Small intestine (tissue), 7 donors: Measurements from ENCODE around the gene CEP135. TPM values are rescaled to one million over a fixed set of nuclear protein-coding genes. Genes with fewer than 3 reads are reported as not detected.
"Not testable (repeated sequence)": the region's sequence is repeated elsewhere in the genome, so short reads cannot be mapped to it uniquely, and the experiment has no call there.

ENCODE experiments used
- DNase-seq, 2 donors: peaks; one replicate each; pipeline versions ENCODE4 v3.0.0 to v3.0.0-alpha.2; 2013
- FAIRE-seq: peaks from 2 replicates; lab custom pipeline; 2012; peaks lifted over from hg19 to GRCh38; lab: Jason Lieb, UNC
- H3K27ac ChIP-seq, 3 donors: one replicate each; pipeline ENCODE4 v1.5.1; 2013; ENCODE audit warnings: low read length in 2 of 3, mild to moderate bottlenecking in 2 of 3, control low read depth in 1 of 3, inconsistent platforms in 1 of 3, low read depth in 1 of 3, moderate library complexity in 1 of 3
- H3K27me3 ChIP-seq, 3 donors: one replicate each; pipeline ENCODE4 v1.6.1; 2013; ENCODE audit warnings: low read length in 3 of 3, inconsistent platforms in 1 of 3; ENCODE audit not compliant: control insufficient read depth in 3 of 3, insufficient read depth in 3 of 3
- H3K36me3 ChIP-seq, 3 donors: one replicate each; pipeline ENCODE4 v1.6.1; 2013; ENCODE audit warnings: low read length in 3 of 3, inconsistent platforms in 1 of 3, low read depth in 1 of 3, mild to moderate bottlenecking in 1 of 3, moderate library complexity in 1 of 3; ENCODE audit not compliant: control insufficient read depth in 3 of 3, insufficient read depth in 2 of 3
- H3K4me1 ChIP-seq, 3 donors: one replicate each; pipeline ENCODE4 v1.6.1; 2013; ENCODE audit warnings: low read length in 2 of 3, inconsistent platforms in 1 of 3, low read depth in 1 of 3, mild to moderate bottlenecking in 1 of 3, moderate library complexity in 1 of 3; ENCODE audit not compliant: control insufficient read depth in 3 of 3, insufficient read depth in 2 of 3
- H3K4me3 ChIP-seq, 3 donors: one replicate each; pipeline ENCODE4 v1.5.1; 2013; ENCODE audit warnings: low read length in 3 of 3, control low read depth in 1 of 3, inconsistent platforms in 1 of 3, low read depth in 1 of 3, mild to moderate bottlenecking in 1 of 3, moderate library complexity in 1 of 3
- H3K9me3 ChIP-seq, 2 donors: one replicate each; pipeline ENCODE4 v1.6.1; 2013; ENCODE audit warnings: low read depth in 1 of 2, low read length in 1 of 2; ENCODE audit not compliant: control insufficient read depth in 2 of 2, insufficient read depth in 1 of 2
- WGBS, 3 donors: extraction: QIAGEN DNeasy Blood & Tissue Kit; methylation state at CpG; one replicate each; pipeline ENCODE4 v1.1.7; 2013; 5-methylcytosine and 5-hydroxymethylcytosine counted together
- polyA plus RNA-seq, 4 donors: library from polyadenylated mRNA; stranded (reverse) in 3 of 4; unstranded in 1 of 4; fragments of 200-250 nt in 3 of 4; fragments of 120-200 nt in 1 of 4; gene quantifications; one replicate each; pipeline versions ENCODE4 v1.2.1 to v1.2.3, GENCODE V29; 2013
- donor health status: healthy with polysubstance abuse.
- donor health status: control.
- donor health status: control.
- donor health status: Bipolar disorder and iron deficiency.
- donor health status: healthy.

The CEP135 gene
- polyA plus RNA-seq, 4 donors = 1.4 to 9.7 (median 2.2) TPM

DNA sequence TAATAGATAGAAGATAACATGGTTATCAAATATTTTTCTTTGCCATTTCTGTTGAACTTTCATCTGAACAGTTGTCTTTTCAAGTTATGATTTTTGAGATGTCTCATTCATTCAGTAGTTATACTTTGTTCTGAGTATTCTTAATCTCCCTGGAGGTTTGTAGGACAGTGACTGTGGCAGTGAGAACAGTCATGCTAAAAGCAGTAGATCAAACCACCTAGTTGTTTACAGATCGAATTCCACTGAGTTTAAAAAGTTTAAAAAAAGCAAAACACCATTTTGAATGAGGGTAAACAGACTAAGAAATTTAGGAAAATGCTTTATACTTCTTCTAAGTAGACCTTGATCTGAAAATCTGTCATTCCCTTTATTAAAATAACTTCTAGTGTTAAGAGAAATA lies 107.2 kb downstream of the CEP135 start:
- DNase-seq = no peak
- WGBS, 3 donors = 44 to 56% (median 48%) methylated on average over 1 of the region's 1 CpG
- Histone ChIP-seq H3K27ac (no peak overlapping the region), H3K4me3 (no peak overlapping the region), H3K36me3 (no peaks in the 10 kb centered on the region), H3K9me3 (no peaks in the 10 kb centered on the region), H3K27me3 (no peaks in the 10 kb centered on the region), H3K4me1 (peaks cover 0 to 16% (median 5%) of the 10 kb centered on the region in 3 donors)
- FAIRE-seq = no peak

DNA sequence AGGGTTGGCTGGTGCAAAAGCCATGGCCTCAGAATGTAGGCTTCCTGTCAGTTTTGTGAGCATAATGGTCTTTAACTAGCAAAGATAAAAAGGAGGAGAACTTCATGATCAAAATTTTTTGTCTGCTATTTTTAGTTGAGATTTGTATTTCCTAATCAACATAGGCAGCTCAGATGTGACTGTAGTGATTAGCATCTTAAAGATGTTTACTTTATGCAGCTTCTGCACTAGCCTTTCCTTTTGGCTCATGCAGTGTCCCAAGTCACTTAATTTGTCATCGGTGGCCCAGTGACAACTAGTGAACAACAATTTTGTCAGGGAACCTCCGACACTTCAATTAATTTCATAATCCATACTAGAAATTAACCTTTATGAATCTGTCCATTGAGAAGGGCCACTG lies 109.8 kb downstream of the CEP135 start:
- DNase-seq (no peak), FAIRE-seq (no peak)
- Histone ChIP-seq H3K4me3 (no peak overlapping the region), H3K36me3 (no peaks in the 10 kb centered on the region), H3K27me3 (no peaks in the 10 kb centered on the region), H3K9me3 (no peaks in the 10 kb centered on the region), H3K27ac (no peak overlapping the region), H3K4me1 (peaks cover 0 to 16% (median 5%) of the 10 kb centered on the region in 3 donors)
- WGBS, 3 donors = 76 to 98% (median 98%) methylated on average over 2 of the region's 2 CpGs

GRCh38 chr4:56060036-56060435 lies 111.3 kb downstream of the CEP135 start:
- Histone ChIP-seq H3K4me1 (peaks cover 0 to 13% (median 5%) of the 10 kb centered on the region in 3 donors), H3K27ac (no peak overlapping the region), H3K36me3 (no peaks in the 10 kb centered on the region), H3K4me3 (no peak overlapping the region), H3K27me3 (no peaks in the 10 kb centered on the region), H3K9me3 (no peaks in the 10 kb centered on the region)
- no peak for DNase-seq
- 91 to 95% (median 94%) methylated on average over 7 of the region's 7 CpGs for WGBS, 3 donors
- no peak for FAIRE-seq

DNA sequence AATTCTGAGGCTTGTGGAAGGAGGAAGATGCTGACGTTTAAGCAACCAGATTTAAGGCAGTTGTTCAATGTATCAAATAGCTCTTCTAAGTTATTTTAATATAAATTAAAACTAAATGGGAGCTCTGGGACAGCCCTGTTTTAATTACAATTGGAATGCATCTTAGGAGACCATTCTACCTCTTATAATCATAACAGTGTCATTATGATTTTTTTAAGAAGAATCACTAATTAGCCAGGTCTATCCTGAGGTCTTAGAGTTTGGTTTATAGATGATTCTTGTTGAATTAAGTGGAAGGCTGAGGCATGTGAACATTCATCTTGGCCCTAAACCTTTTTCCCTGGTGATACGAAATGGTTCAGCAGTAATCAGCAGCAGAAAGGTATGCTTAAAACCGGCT lies 113.4 kb downstream of the CEP135 start:
- Histone ChIP-seq H3K27me3 (no peaks in the 10 kb centered on the region), H3K4me1 (no peaks in the 10 kb centered on the region), H3K4me3 (no peak overlapping the region), H3K9me3 (no peaks in the 10 kb centered on the region), H3K27ac (no peak overlapping the region), H3K36me3 (no peaks in the 10 kb centered on the region)
- WGBS, 3 donors = 84 to 87% (median 84%) methylated on average over 3 of the region's 3 CpGs
- FAIRE-seq (no peak), DNase-seq (no peak)

DNA sequence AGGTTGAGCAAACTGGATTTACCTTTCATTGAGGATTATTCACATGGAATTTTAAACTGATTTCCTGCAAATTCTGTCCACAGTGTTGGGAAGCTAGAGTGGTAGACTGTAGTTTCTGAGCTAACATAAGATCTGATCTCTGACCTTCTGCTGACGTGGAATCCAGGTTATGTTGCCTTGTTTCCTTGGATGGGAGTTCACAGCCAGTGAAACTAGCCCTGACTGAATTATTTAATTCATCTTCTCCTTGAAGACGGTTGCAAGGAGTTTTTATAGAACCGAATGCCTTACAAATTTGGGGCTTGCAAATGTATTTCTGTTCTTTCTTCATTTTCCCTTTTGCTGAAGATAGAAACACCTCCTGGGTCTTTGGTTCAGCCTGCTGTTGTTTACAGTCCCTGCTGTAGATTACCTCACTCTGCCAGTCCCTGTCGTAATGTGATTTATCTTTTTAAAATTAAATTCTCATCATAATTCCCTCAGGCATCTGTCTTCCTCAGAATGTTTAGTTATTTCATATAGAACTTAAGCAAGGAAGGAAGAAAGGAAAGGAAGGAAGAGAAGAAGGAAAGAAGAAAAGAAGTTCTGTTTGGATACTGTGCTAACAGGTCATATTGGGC lies 113.9 kb downstream of the CEP135 start:
- H3K27me3 ChIP-seq = no peaks in the 10 kb centered on the region
- FAIRE-seq (no peak), DNase-seq (peak in 1 of 2 donors; percentile 12)
- H3K4me1 ChIP-seq = no peaks in the 10 kb centered on the region
- no peaks in the 10 kb centered on the region for H3K9me3 ChIP-seq
- no peak overlapping the region for H3K27ac ChIP-seq
- 53 to 69% (median 63%) methylated on average over 4 of the region's 4 CpGs for WGBS, 3 donors
- no peak overlapping the region for H3K4me3 ChIP-seq
- no peaks in the 10 kb centered on the region for H3K36me3 ChIP-seq

GRCh38 chr4:56066493-56066892 lies 117.7 kb downstream of the CEP135 start:
- FAIRE-seq (no peak), DNase-seq (no peak)
- WGBS, 3 donors = 89 to 94% (median 93%) methylated on average over 2 of the region's 2 CpGs
- Histone ChIP-seq H3K4me1 (no peaks in the 10 kb centered on the region), H3K27ac (no peak overlapping the region), H3K36me3 (no peaks in the 10 kb centered on the region), H3K9me3 (peaks cover 0 to 7% of the 10 kb centered on the region in 2 donors), H3K4me3 (no peak overlapping the region), H3K27me3 (no peaks in the 10 kb centered on the region)

- 86 to 94% (median 90%) methylated on average over 6 of the region's 6 CpGs for WGBS, 3 donors
- no peak for FAIRE-seq
- no peak for DNase-seq
- Histone ChIP-seq H3K36me3 (no peaks in the 10 kb centered on the region), H3K27ac (no peak overlapping the region), H3K27me3 (no peaks in the 10 kb centered on the region), H3K4me3 (no peak overlapping the region), H3K9me3 (peaks cover 0 to 7% of the 10 kb centered on the region in 2 donors), H3K4me1 (no peaks in the 10 kb centered on the region)
Observed at GRCh38 chr4:56067826-56068225, 119.1 kb downstream of the CEP135 start.

- WGBS, 3 donors = 86 to 88% (median 87%) methylated on average over 3 of the region's 3 CpGs
Observed at GRCh38 chr4:56072730-56073129, 124.0 kb downstream of the CEP135 start.

GRCh38 chr4:56077676-56078075 lies 128.9 kb downstream of the CEP135 start:
- peaks cover 0 to 2% (median 0%) of the 10 kb centered on the region in 3 donors for H3K4me1 ChIP-seq
- peaks cover 0 to 20% of the 10 kb centered on the region in 2 donors for H3K9me3 ChIP-seq
- no peak overlapping the region for H3K4me3 ChIP-seq
- no peaks in the 10 kb centered on the region for H3K27me3 ChIP-seq
- no peak overlapping the region for H3K27ac ChIP-seq
- FAIRE-seq (no peak), DNase-seq (no peak)
- peaks cover 0 to 2% (median 0%) of the 10 kb centered on the region in 3 donors for H3K36me3 ChIP-seq
- WGBS, 3 donors = 71 to 94% (median 89%) methylated on average over 2 of the region's 2 CpGs

More at GRCh38 chr4:56072730-56073129, 124.0 kb downstream of the CEP135 start:
- not testable (repeated sequence) for H3K27ac ChIP-seq, DNase-seq, H3K4me1 ChIP-seq, H3K4me3 ChIP-seq, FAIRE-seq, H3K27me3 ChIP-seq, H3K36me3 ChIP-seq
- peaks cover 0 to 17% of the 10 kb centered on the region in 2 donors for H3K9me3 ChIP-seq
